ENCODE results near the gene RGS9BP.
A peak's percentile ranks its signal among the peaks of the same experiment; 100 is the strongest.
"Not testable (repeated sequence)": the region's sequence is repeated elsewhere in the genome, so short reads cannot be mapped to it uniquely, and the experiment has no call there.

Gene RGS9BP

GRCh38 chr19:32672841-32673240, 2.8 kb upstream of the RGS9BP start:
- no peak for DNase-seq

- no peak for DNase-seq
Measured at GRCh38 chr19:32673573-32673972, 2.1 kb upstream of the RGS9BP start.

DNA sequence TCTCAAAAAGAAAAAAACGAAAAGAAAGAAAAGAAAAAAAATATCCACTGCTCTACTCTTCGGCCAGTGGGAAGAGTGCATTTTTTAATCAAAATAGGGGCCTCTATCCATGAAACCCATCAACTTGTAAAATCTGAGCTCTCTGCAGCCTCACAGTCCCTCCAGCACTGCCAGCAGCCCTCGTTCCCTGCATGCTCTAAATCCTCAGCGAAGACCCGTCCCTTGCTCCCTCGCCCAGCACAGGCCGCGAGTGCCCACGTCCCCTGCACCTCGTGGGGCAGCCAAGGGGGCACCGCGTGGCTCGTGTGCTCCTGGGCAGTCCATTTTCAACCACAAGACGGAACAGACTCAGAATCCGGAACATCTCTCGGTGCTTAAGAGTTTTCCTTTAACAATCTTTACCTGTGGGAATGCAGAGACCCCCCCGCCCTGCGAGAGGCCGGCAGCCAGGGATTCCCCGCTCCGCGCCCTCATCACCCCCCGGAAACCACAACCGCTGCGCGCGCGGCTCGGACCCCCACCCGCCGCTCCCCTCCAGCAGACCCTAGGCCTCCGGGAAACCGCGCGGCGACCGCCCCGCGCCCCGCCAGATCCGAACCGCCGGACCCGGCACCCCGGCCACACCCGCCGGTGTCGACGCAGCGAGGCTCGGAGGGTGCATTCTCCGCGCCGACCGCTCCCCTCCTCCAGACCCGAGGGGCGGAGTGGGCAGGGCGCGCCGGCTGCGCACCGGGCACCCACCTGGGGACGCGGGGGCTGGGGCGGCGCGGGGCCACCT, 1.3 kb upstream of the RGS9BP start:
- DNase-seq, result peak; percentile 60

- peak; percentile 99 for DNase-seq
Measured at GRCh38 chr19:32674931-32675719, 523 bp upstream of the RGS9BP start, which contains the start of gene ANKRD27. Gene ANKRD27, minus strand, starts transcription at chr19:32675180. Its CDS starts 16,165 bp downstream, at chr19:32659015.

- peak; percentile 82 for DNase-seq
Measured at GRCh38 chr19:32676186-32676894, 692 bp downstream of the RGS9BP start.

DNA sequence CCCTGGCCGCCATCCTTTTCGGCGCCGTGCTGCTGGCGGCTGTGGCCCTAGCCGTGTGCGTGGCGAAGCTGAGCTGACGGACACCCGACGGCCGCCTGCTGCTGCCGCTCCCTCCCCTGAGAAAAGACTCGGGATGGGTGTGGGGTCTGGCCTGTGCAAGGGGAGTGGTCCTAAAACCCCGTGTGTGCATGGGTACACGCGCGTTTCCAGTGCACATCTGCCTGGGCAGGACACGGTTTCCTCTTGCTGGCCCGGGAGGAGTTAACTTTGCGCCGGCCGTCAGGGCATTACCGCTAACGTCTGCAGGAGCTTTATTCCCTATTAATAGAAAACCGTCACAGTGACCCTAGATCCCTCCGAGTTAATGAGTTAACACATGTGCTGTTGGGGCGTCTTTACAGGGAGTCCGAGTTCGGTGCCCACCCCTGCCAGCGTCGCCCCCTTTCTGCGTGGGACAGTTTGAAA, 1.3 kb downstream of the RGS9BP start:
- DNase-seq, result no peak

- peak; percentile 4 for DNase-seq
Measured at GRCh38 chr19:32677657-32678056, 2.0 kb downstream of the RGS9BP start.

GRCh38 chr19:32680986-32681385, 5.3 kb downstream of the RGS9BP start:
- no peak for DNase-seq

DNA sequence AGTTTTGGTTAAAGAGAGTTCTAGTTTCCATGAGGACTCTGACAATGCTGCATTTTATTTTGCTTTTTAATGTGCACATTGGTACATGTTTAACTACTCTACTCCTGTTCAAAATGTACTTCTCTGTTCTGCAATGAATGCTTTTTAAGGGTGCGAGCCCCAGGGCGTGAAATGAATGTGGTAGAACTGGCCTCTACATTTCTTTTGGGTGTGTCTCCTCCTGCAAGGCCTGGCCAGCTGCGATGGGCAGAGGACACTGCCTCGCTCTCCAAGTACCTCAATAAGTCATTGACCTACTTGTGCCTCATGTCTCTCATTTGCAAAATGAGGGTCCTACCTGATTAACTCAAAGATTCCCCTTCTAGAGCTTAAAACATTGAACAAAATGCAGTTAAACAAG, 6.7 kb downstream of the RGS9BP start:
- DNase-seq, result no peak

GRCh38 chr19:32686847-32687475, 11.3 kb downstream of the RGS9BP start:
- DNase-seq, result no peak

- DNase-seq, result no peak
Measured at GRCh38 chr19:32687681-32688080, 12.0 kb downstream of the RGS9BP start.

- DNase-seq, result no peak
Measured at GRCh38 chr19:32688311-32688710, 12.7 kb downstream of the RGS9BP start.

DNA sequence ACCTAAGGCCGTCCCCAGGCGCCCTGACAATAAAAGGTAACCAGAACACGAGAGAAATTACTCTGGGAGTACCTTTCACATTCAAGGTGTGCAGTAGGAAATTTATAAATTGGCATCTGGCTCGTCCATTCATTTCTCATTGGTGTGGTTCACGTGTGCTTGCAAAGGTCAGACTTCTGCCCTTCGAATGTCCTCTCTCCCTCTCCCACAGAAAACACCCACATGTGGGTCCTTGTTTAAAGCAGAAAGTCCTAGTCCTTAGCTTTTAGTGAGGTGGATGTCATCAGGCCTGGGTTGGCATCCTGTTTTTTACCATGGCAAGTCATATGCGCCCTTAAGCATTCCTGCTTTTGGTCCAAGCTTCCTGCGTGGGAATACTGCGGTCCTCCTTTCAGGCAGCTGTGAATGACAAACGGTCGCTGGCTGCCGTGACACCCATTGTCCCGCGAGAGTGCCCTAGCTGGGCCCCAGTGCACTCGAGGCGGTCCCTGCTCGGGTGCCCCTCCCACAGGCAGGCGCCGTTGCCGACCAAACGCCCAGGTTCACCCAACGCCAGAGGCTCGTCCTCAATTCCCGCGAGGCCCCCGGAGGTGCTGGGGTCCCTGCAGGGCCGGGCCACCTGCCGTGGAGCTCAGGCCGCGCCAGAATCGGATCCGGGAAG, 15.8 kb downstream of the RGS9BP start, which contains the start of gene NUDT19:
NUDT19 (plus strand) TSS at position 531 of the 661 bp plus-strand sequence. CDS start 140 bp downstream, outside the sequence.
- peak; percentile 80 for DNase-seq

DNA sequence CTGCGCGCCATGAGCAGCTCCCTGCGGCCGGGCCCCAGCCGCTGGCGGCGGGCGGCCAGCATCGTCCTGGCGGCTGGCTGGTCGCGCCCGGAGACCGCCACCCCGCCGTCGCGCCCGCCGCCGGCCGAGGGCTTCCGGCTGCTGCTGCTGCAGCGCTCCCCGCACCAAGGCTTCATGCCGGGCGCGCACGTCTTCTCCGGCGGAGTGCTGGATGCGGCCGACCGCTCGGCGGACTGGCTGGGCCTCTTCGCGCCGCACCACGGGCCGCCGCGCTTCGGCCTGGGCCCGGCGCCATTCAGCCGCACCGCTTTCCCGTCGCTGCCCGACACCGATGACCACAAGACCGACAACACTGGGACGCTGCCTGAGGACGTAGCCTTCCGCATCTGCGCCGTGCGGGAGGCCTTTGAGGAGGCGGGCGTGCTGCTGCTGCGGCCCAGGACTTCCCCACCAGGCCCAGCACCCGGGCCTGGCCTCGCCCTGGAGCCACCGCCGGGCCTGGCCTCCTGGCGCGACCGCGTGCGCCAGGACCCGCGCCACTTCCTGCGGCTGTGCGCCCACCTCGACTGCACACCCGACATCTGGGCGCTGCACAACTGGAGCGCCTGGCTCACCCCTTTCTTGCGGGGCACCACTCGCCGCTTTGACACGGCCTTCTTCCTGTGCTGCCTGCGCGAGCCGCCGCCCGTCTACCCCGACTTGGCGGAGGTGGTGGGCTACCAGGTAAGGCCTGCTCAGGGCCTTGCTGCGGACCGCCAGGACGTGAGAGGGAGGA, 16.5 kb downstream of the RGS9BP start:
- DNase-seq, result peak; percentile 80

DNA sequence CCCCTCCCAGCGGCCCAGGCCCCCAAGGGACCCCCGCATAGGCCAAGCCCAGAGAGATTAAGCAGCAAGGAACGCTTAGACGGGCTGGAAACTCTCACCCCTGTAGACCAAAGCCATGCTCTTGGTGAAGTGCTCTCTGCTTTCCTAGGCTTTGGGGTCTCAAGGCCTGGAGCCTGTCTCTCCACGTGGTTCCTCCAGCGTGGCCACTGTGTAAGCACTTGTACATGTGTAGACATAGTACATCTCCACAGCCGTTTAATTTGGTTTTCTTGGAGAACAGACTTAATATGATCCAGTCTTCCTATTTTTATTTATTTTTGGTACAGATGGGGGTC, 17.0 kb downstream of the RGS9BP start:
- no peak for DNase-seq

DNA sequence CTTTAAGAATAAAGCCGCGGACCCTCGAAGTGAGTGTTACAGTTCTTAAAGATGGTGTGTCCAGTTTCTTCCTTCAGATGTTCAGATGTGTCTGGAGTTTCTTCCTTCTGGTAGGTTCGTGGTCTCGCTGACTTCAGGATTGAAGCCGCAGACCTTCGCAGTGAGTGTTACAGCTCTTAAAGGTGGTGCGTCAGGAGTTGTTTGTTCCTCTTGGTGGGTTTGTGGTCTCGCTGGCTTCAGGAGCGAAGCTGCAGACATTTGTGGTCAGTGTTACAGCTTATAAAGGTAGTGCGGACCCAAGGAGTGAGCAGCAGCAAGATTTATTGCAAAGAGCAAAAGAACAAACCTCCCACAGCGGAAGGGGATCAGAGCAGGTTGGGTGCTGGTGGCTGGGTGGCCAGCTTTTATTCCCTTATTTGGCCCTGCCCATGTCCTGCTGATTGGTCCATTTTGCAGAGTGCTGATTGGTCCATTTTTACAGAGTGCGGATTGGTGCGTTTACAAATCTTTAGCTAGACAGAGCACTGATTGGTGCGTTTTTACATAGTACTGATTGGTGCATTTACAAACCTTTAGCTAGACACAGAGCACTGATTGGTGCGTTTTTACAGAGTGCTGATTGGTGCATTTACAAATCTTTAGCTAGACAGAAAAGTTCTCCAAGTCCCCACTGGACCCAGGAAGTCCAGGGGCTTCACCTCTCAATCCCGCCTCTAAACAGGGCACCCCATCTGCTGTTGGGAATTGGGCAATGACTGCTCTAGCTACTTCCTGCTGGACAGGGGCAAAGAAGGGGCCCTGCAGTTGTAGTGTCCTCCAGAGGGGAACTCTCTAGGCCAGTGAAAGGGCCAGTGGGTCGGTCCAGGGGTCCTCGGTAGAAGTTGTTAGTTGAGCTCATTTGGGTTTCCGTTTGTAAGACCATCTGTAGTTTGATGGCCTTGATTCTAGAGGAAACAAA, 17.8 kb downstream of the RGS9BP start:
- DNase-seq, result not testable (repeated sequence)

DNA sequence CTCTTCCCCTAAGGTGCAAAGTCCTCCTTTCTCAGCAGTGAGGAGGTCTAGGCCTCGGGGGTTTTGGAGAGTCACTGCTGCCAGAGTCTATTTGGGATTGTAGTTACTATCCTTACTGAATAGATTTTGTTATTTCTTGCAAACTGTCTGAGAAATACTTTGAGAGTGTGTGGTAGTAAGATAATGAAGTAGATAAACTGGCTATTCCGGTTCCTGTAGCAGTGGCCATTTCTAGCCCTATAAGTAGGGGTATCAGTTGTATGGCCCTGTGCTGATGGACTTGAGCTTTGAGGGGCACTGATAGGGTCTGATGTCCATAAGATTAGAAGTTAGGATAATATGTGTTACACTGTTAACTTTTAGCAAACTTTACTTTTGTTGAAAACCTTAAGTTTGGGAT, 18.7 kb downstream of the RGS9BP start:
- DNase-seq, result not testable (repeated sequence)

GRCh38 chr19:32694851-32695250, 19.2 kb downstream of the RGS9BP start:
- not testable (repeated sequence) for DNase-seq

DNA sequence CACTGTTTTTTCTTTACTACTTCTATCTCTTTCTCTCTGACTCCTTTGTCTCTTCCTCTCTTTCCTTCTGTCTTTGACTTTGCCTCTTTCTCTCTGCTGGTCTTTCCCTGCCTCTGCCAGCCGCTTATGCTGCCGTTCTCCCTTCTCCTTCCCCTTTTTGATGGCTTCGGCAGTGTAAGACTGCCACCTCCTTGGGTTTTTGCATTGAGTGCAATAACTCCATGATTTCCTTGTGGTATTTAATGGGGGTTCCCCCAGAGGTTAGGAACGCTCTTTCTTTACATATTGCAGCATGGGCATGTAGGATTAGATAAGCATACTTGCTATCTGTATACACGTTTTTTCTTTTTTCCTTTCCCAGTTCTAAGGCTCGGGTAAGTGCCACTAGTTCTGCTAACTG, 19.9 kb downstream of the RGS9BP start:
- DNase-seq, result not testable (repeated sequence)

- not testable (repeated sequence) for DNase-seq
Measured at GRCh38 chr19:32696771-32697170, 21.1 kb downstream of the RGS9BP start.

Data from NCI-H69 (cell line).